Prostate gland (tissue), 2 donors: ENCODE measurements around the gene DPM2. TPM values are rescaled to one million over a fixed set of nuclear protein-coding genes. Genes with fewer than 3 reads are reported as not detected.

Experiments
- DNase-seq: peaks from one replicate; pipeline ENCODE4 v3.0.0-alpha.2; 2019; ENCODE audit warnings: low spot score
- H3K27ac ChIP-seq, 2 donors: fragments of 200-600 bp; sonication (generic); 2 replicates each; pipeline ENCODE4 v1.5.1; 2017 to 2019
- H3K27me3 ChIP-seq: fragments of 200-600 bp; sonication (generic); replicated peaks from 2 replicates; pipeline ENCODE4 v1.5.1; 2019; ENCODE audit not compliant: insufficient read depth
- H3K36me3 ChIP-seq, 2 donors: fragments of 200-600 bp; sonication (generic); 1 replicate in 1 of 2; 2 replicates in 1 of 2; pipeline versions ENCODE4 v1.5.1 to v1.8.1; 2017 to 2019
- H3K4me1 ChIP-seq: fragments of 200-600 bp; sonication (generic); replicated peaks from 2 replicates; pipeline ENCODE4 v1.5.1; 2019
- H3K4me3 ChIP-seq, 2 donors: fragments of 200-600 bp; sonication (generic); 2 replicates each; pipeline ENCODE4 v1.5.1; 2017 to 2019
- H3K9me3 ChIP-seq: fragments of 200-600 bp; sonication (generic); 2 replicates; pipeline ENCODE4 v1.5.1; 2017
- POLR2A ChIP-seq: fragments of 450-650 bp; IDR thresholded peaks from one replicate; pipeline ENCODE4 v1.6.1; 2016; ENCODE audit warnings: antibody characterized with exemption, mild to moderate bottlenecking
- POLR2AphosphoS5 ChIP-seq: sonication (generic); formaldehyde crosslinking; IDR thresholded peaks from one replicate; pipeline ENCODE4 v1.6.1; 2017; ENCODE audit warnings: antibody characterized with exemption
- WGBS: methylation state at CpG from one replicate; pipeline ENCODE4 v1.1.5; 2018; 5-methylcytosine and 5-hydroxymethylcytosine counted together
- intact Hi-C: fragments of 100-400 bp; cut with DNase I; formaldehyde crosslinking; loops from one replicate; pipeline ENCODE4 v1.14.2; 2022
- total RNA-seq, 2 donors: library from RNA; depleted of rRNA; stranded (reverse); fragments of >200 nt; gene quantifications; one replicate each; pipeline ENCODE4 v1.1.0, GENCODE V29; 2016
- TF ChIP-seq, protein P1 (sequence below), 4 experiments: fragments of 200-600 bp in 2 of 4; fragments of 450-650 bp in 2 of 4; sonication (generic) in 2 of 4; IDR thresholded peaks; 1 replicate in 3 of 4; 2 replicates in 1 of 4; pipeline ENCODE4 v1.5.1; 2016 to 2019; ENCODE audit warnings: antibody characterized with exemption in 4 of 4, mild to moderate bottlenecking in 2 of 4, moderate library complexity in 2 of 4

DPM2 gene
- total RNA-seq, 2 donors from 2014 or later: 28.1 to 28.2 TPM

DNA sequence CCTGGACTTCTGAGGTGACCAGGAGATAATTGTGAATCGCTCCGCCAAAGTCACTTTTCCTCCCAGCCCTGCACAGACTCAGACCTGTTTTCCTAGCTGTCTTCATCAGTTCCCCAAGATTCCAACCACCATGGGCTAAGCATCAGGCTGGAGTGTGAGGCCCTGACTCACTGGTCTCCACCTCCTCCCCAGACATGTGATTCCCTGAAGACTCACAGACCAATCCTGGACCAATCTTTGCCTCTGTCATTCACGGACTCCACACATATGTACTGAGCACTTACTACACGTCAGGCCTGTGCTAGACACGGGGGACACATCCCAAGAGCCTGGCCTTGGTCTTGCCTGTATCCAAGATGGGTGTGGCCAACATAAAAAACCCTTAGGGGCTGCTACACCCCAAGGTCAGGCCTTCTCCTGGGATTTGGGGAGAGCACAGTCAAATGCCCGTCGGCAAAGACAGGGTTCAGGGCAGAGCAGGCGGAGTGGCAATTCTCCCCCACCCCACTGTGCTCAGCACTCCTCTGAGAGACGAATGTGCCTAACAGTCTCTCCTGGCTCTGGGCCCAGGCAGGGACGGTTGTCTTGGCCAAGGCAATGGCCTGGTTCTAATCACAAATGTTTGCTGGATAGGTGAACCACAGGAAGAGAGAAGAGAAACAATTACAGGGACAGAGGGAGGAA, 31.2 kb upstream of the DPM2 start:
- Histone ChIP-seq H3K9me3 (no peaks in the 10 kb centered on the region), H3K4me1 (peaks cover 83% of the 10 kb centered on the region), H3K27me3 (no peaks in the 10 kb centered on the region), H3K36me3 (no peaks in the 10 kb centered on the region), H3K27ac (peak overlapping the region; percentile 90 to 92), H3K4me3 (no peak overlapping the region)
- TF ChIP-seq, protein P1, sequence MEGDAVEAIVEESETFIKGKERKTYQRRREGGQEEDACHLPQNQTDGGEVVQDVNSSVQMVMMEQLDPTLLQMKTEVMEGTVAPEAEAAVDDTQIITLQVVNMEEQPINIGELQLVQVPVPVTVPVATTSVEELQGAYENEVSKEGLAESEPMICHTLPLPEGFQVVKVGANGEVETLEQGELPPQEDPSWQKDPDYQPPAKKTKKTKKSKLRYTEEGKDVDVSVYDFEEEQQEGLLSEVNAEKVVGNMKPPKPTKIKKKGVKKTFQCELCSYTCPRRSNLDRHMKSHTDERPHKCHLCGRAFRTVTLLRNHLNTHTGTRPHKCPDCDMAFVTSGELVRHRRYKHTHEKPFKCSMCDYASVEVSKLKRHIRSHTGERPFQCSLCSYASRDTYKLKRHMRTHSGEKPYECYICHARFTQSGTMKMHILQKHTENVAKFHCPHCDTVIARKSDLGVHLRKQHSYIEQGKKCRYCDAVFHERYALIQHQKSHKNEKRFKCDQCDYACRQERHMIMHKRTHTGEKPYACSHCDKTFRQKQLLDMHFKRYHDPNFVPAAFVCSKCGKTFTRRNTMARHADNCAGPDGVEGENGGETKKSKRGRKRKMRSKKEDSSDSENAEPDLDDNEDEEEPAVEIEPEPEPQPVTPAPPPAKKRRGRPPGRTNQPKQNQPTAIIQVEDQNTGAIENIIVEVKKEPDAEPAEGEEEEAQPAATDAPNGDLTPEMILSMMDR (IDR thresholded peaks at IDR 0.05): peak in 1 of 4 experiments; percentile 7
- TF ChIP-seq POLR2A: no peak
- DNase-seq: peak; percentile 83
- intact Hi-C loops: loop anchor here (10.0 kb wide), 1 partner anchor 126 kb away; no protein-coding TSS in a partner anchor
- 30% methylated on average over 10 of the region's 10 CpGs for WGBS

DNA sequence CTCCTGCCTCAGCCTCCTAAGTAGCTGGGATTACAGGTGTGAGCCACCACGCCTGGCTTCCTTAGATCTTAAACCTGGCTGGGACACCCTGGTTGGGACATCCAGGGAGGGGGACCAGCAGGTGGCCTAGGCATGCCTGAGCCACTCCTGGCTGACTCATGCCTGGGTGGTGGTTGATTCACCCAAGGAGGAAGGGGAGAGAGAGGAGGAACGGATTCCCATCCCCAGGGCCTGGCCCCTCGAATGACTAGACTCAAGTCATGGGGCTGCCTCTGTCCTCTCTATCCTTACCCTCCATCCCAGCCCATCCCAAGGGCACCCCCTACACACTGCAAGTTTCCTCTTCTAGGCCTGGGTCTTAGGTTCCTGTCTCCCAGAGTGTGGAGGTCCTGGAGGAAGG, 30.4 kb upstream of the DPM2 start:
- no peak for DNase-seq
- H3K36me3 ChIP-seq: no peaks in the 10 kb centered on the region
- intact Hi-C loops: loop anchor here (10.0 kb wide), 1 partner anchor 127 kb away; no protein-coding TSS in a partner anchor
- H3K27ac ChIP-seq: peak overlapping the region; percentile 90 to 92
- 30% methylated on average over 3 of the region's 3 CpGs for WGBS
- H3K4me1 ChIP-seq: peaks cover 84% of the 10 kb centered on the region
- H3K9me3 ChIP-seq: no peaks in the 10 kb centered on the region
- no peaks in the 10 kb centered on the region for H3K27me3 ChIP-seq
- TF ChIP-seq POLR2AphosphoS5 (peak; percentile 48), POLR2A (peak; percentile 14)
- TF ChIP-seq, protein P1 (IDR thresholded peaks at IDR 0.05): no peak
- no peak overlapping the region for H3K4me3 ChIP-seq

- TF ChIP-seq POLR2AphosphoS5: no peak
- TF ChIP-seq POLR2A: no peak
- TF ChIP-seq, protein P1 (IDR thresholded peaks at IDR 0.05): no peak
- peaks cover 77% of the 10 kb centered on the region for H3K4me1 ChIP-seq
- no peak for DNase-seq
- H3K9me3 ChIP-seq: no peaks in the 10 kb centered on the region
- intact Hi-C loops: loop anchor here (10.0 kb wide), 1 partner anchor 128 kb away; no protein-coding TSS in a partner anchor
- H3K27ac ChIP-seq: peak overlapping the region; percentile 90 to 92
- no peak overlapping the region for H3K4me3 ChIP-seq
- H3K27me3 ChIP-seq: no peaks in the 10 kb centered on the region
- WGBS: 55% methylated on average over 8 of the region's 9 CpGs
- no peaks in the 10 kb centered on the region for H3K36me3 ChIP-seq
These were observed 29.6 kb upstream of the DPM2 start for GRCh38 chr9:127967151-127967809.

- no peaks in the 10 kb centered on the region for H3K36me3 ChIP-seq
- peak; percentile 53 for TF ChIP-seq POLR2AphosphoS5
- TF ChIP-seq, protein P1 (IDR thresholded peaks at IDR 0.05): no peak
- WGBS: 30% methylated on average over 8 of the region's 8 CpGs
- DNase-seq: peak; percentile 67
- no peaks in the 10 kb centered on the region for H3K27me3 ChIP-seq
- H3K9me3 ChIP-seq: no peaks in the 10 kb centered on the region
- H3K27ac ChIP-seq: peak overlapping the region; percentile 90 to 92
- no peak overlapping the region for H3K4me3 ChIP-seq
- intact Hi-C loops: loop anchor here (10.0 kb wide), 1 partner anchor 128 kb away; no protein-coding TSS in a partner anchor
- H3K4me1 ChIP-seq: peaks cover 70% of the 10 kb centered on the region
These were observed 28.9 kb upstream of the DPM2 start for GRCh38 chr9:127966416-127967150.
